ENCODE data around the gene PSMA3. TPM values are rescaled to one million over a fixed set of nuclear protein-coding genes. Genes with fewer than 3 reads are reported as not detected.

PSMA3 gene
- total and polyA plus RNA-seq, 8 donors = 49.6 to 158 (median 96.2) TPM

- Histone ChIP-seq H3K36me3 (peaks cover 12 to 72% (median 58%) of the 10 kb centered on the region in 4 donors), H3K27me3 (no peaks in the 10 kb centered on the region), H3K4me1 (peaks cover 0 to 18% (median 8%) of the 10 kb centered on the region in 4 donors), H3K4me3 (no peak overlapping the region), H3K27ac (no peak overlapping the region), H3K9me3 (no peaks in the 10 kb centered on the region)
- intact Hi-C loops (cut with DNase I; ENCODE audit: low total_unique reads) = no loop called here
- TF ChIP-seq POLR2AphosphoS5 (IDR thresholded peaks at IDR 0.05) (no peak), CTCF (IDR thresholded peaks at IDR 0.05) (no peak), EP300 (IDR thresholded peaks at IDR 0.05) (no peak), POLR2A (IDR thresholded peaks at IDR 0.05) (no peak)
- 50 to 76% (median 65%) methylated on average over 8 of the region's 8 CpGs for WGBS, 5 donors
- DNase-seq = no peak
Observed at GRCh38 chr14:58307597-58308316, 63.1 kb downstream of the PSMA3 start.

GRCh38 chr14:58309086-58309485, 64.4 kb downstream of the PSMA3 start:
- no peaks in the 10 kb centered on the region for H3K27me3 ChIP-seq
- no peak overlapping the region for H3K27ac ChIP-seq
- DNase-seq = no peak
- H3K4me1 ChIP-seq = peaks cover 0 to 18% (median 7%) of the 10 kb centered on the region in 4 donors
- intact Hi-C loops (cut with DNase I; ENCODE audit: low total_unique reads) = no loop called here
- 73 to 92% (median 86%) methylated on average over 2 of the region's 2 CpGs for WGBS, 5 donors
- H3K36me3 ChIP-seq = peaks cover 10 to 72% (median 56%) of the 10 kb centered on the region in 4 donors
- no peaks in the 10 kb centered on the region for H3K9me3 ChIP-seq
- TF ChIP-seq POLR2A (IDR thresholded peaks at IDR 0.05) (no peak), CTCF (IDR thresholded peaks at IDR 0.05) (no peak), EP300 (IDR thresholded peaks at IDR 0.05) (no peak), POLR2AphosphoS5 (IDR thresholded peaks at IDR 0.05) (no peak)
- no peak overlapping the region for H3K4me3 ChIP-seq

GRCh38 chr14:58313699-58314098, 69.1 kb downstream of the PSMA3 start:
- 72 to 94% (median 89%) methylated on average over 1 of the region's 1 CpG for WGBS, 5 donors
- no peaks in the 10 kb centered on the region for H3K27me3 ChIP-seq
- no peaks in the 10 kb centered on the region for H3K4me1 ChIP-seq
- no peak for DNase-seq
- no peaks in the 10 kb centered on the region for H3K9me3 ChIP-seq
- H3K27ac ChIP-seq = no peak overlapping the region
- H3K4me3 ChIP-seq = no peak overlapping the region
- no peak for TF ChIP-seq POLR2A (IDR thresholded peaks at IDR 0.05)
- TF ChIP-seq EP300 (IDR thresholded peaks at IDR 0.05) = no peak
- TF ChIP-seq POLR2AphosphoS5 (IDR thresholded peaks at IDR 0.05) = no peak
- TF ChIP-seq CTCF (IDR thresholded peaks at IDR 0.05) = no peak
- H3K36me3 ChIP-seq = peaks cover 15 to 63% (median 60%) of the 10 kb centered on the region in 4 donors
- intact Hi-C loops (cut with DNase I; ENCODE audit: low total_unique reads) = no loop called here

GRCh38 chr14:58315606-58316005, 71.0 kb downstream of the PSMA3 start:
- no peak for TF ChIP-seq POLR2AphosphoS5 (IDR thresholded peaks at IDR 0.05)
- no peak for TF ChIP-seq EP300 (IDR thresholded peaks at IDR 0.05)
- TF ChIP-seq POLR2A (IDR thresholded peaks at IDR 0.05) = no peak
- TF ChIP-seq CTCF (IDR thresholded peaks at IDR 0.05) = no peak

More at GRCh38 chr14:58315606-58316005, 71.0 kb downstream of the PSMA3 start:
- no peak overlapping the region for H3K27ac ChIP-seq
- peaks cover 23 to 78% (median 72%) of the 10 kb centered on the region in 4 donors for H3K36me3 ChIP-seq
- no peak for DNase-seq
- no peak overlapping the region for H3K4me3 ChIP-seq
- H3K4me1 ChIP-seq = no peaks in the 10 kb centered on the region
- no peaks in the 10 kb centered on the region for H3K9me3 ChIP-seq
- intact Hi-C loops (cut with DNase I; ENCODE audit: low total_unique reads) = no loop called here
- WGBS, 5 donors = 88 to 97% (median 96%) methylated on average over 1 of the region's 1 CpG
- H3K27me3 ChIP-seq = no peaks in the 10 kb centered on the region

Small RNA genes lying within 50 kb of the gene (small RNA-seq; reads per million reads assigned to genes)
- 0 reads per million in 4 donors for gene RNU6-341P

Other genes with a start within 250 kb of the PSMA3 start
- gene ARMH4, start 92.6 kb upstream of the PSMA3 start, total RNA-seq = 10 to 100 TPM in 1 of 5 donors, 1 to 10 TPM in 3, not detected in 1; 1.9 to 14.3 (median 3.9) TPM
- gene ARMH4, start 92.6 kb upstream of the PSMA3 start, polyA plus RNA-seq = under 1 TPM; 0.40 to 0.76 (median 0.50) TPM
- gene ACTR10, start 44.7 kb upstream of the PSMA3 start, total RNA-seq = 10 to 100 TPM in 4 of 5 donors, 1 to 10 TPM in 1; 7.5 to 90.5 (median 51.3) TPM
- gene ACTR10, start 44.7 kb upstream of the PSMA3 start, polyA plus RNA-seq = 10 to 100 TPM; 50.6 to 68.1 (median 67.0) TPM
- gene ARID4A, start 53.7 kb downstream of the PSMA3 start, total RNA-seq = 10 to 100 TPM; 13.4 to 58.8 (median 15.8) TPM
- gene ARID4A, start 53.7 kb downstream of the PSMA3 start, polyA plus RNA-seq = 1 to 10 TPM; 3.5 to 6.9 (median 4.2) TPM
- not detected for gene TOMM20L, start 151.1 kb downstream of the PSMA3 start, total RNA-seq
- not detected for gene TOMM20L, start 151.1 kb downstream of the PSMA3 start, polyA plus RNA-seq
- 100 to 1,000 TPM in 2 of 5 donors, 10 to 100 TPM in 2, not detected in 1; 46.8 to 242 (median 88.0) TPM for gene TIMM9, start 182.7 kb downstream of the PSMA3 start, total RNA-seq
- gene TIMM9, start 182.7 kb downstream of the PSMA3 start, polyA plus RNA-seq = 10 to 100 TPM; 61.6 to 78.7 (median 70.7) TPM
- 10 to 100 TPM; 12.5 to 39.1 (median 25.0) TPM for gene KIAA0586, start 182.9 kb downstream of the PSMA3 start, total RNA-seq
- 1 to 10 TPM; 1.7 to 4.4 (median 3.2) TPM for gene KIAA0586, start 182.9 kb downstream of the PSMA3 start, polyA plus RNA-seq

Data from stomach (tissue), 9 donors.